ENCODE data around the gene DSTYK.

DNA sequence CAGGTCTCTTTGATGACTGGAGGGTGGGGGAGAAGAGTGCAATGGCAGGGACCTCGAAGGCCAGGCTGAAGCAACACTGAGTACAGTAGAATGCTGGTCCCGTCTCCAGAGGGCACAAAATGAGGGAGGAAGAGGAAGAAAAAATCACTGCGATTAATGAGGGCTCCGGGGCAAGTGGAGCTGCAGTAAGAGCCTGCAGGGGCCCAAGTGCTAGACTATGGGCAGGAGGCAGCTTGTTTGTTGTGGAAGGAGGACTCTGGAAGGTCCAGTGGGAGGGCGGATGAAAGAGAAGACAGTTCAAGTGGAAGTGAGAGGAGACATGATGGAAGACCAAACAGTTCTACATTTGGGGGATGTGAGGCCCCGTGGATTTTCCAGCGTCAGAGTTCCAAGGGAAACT lies 33.6 kb upstream of the DSTYK start:
- TF ChIP-seq POLR2A (IDR thresholded peaks at IDR 0.05), result no peak
- TF ChIP-seq, protein P1, sequence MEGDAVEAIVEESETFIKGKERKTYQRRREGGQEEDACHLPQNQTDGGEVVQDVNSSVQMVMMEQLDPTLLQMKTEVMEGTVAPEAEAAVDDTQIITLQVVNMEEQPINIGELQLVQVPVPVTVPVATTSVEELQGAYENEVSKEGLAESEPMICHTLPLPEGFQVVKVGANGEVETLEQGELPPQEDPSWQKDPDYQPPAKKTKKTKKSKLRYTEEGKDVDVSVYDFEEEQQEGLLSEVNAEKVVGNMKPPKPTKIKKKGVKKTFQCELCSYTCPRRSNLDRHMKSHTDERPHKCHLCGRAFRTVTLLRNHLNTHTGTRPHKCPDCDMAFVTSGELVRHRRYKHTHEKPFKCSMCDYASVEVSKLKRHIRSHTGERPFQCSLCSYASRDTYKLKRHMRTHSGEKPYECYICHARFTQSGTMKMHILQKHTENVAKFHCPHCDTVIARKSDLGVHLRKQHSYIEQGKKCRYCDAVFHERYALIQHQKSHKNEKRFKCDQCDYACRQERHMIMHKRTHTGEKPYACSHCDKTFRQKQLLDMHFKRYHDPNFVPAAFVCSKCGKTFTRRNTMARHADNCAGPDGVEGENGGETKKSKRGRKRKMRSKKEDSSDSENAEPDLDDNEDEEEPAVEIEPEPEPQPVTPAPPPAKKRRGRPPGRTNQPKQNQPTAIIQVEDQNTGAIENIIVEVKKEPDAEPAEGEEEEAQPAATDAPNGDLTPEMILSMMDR (IDR thresholded peaks at IDR 0.05), result no peak

All from heart left ventricle (tissue), 13 donors.